Myocyte (in vitro differentiated cells): ENCODE measurements around the gene B9D2. TPM values are rescaled to one million over a fixed set of nuclear protein-coding genes. Genes with fewer than 3 reads are reported as not detected.
A peak's percentile ranks its signal among the peaks of the same experiment; 100 is the strongest.
"Not testable (repeated sequence)": the region's sequence is repeated elsewhere in the genome, so short reads cannot be mapped to it uniquely, and the experiment has no call there.

ENCODE experiments used
- DNase-seq: peaks from one replicate; pipeline ENCODE4 v3.0.0-alpha.2; 2012; ENCODE audit warnings: low read depth
- polyA plus RNA-seq: library from polyadenylated mRNA; unstranded; fragments of >200 nt; gene quantifications from one replicate; pipeline ENCODE4 v1.2.1, GENCODE V29; 2012; ENCODE audit warnings: missing spikeins
- total RNA-seq: library from RNA; depleted of rRNA; stranded (reverse); fragments of >200 nt; gene quantifications from 2 replicates; pipeline ENCODE4 v1.2.3, GENCODE V29; 2014

The B9D2 gene, protein sequence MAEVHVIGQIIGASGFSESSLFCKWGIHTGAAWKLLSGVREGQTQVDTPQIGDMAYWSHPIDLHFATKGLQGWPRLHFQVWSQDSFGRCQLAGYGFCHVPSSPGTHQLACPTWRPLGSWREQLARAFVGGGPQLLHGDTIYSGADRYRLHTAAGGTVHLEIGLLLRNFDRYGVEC
- 3.5 and 5.0 TPM in 2 replicates for total RNA-seq
- polyA plus RNA-seq: 6.6 TPM

DNA sequence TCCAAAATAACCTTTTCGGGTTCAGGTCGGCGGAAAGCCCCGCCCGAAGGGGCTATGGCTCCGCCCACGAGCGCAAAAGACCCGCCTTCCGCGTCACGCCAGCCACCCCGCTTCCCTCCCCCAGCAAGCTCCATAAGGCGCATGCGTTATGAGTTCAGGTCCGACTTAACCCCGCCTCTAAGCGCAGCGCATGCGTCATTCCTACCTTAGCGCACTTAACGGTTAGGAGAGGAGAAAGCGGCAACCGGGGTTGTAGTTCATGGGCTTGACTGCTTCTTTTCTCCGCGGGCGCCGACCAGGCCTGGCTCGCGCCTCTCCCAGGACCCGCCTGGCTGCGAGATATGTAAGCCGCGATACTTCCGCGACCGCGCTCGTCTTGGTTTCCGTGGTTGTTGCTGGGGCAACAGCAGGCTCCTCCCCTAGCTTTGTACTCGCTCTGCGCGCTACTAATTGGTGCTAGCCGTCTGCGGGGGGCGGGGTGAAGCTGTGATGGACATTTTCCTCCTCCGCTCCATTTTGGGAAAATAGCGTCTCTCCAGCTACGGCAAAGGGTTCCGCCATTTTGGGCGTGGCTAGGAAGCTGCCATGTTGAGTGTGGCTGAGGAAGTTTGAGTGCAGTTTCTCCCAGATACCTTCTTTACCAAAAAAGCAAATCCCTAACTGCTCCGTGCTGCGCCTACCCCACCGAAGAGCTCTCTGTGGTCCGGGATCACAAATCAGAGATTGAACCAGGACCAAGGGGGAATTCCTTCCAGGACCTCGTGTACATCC is at the start of gene B9D2:
TSS of gene B9D2 (minus strand) at position 397 of the 771 bp plus-strand sequence. CDS start 630 bp downstream, outside the sequence.
- DNase-seq: peak; percentile 99

DNA sequence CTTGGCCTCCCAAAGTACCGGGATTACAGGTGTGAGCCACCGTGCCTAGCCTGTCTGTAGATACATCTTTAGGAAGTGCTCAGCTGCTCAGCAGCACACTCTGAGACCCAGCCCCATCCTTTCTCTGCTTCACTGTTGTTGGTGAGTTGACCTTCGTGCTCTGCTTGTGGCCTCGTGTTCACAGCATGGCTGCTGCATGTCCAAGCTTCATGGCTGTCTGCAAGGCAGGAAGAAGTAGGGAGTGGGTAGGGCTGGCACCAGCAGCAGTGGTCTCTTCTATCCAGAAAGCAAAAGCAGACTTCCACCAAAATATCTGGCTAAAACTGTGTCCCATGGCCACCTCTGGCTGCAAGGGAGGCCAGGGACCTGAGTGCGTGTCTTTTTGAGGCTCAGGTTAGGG is 49.0 kb upstream of the B9D2 start:
- no peak for DNase-seq

DNA sequence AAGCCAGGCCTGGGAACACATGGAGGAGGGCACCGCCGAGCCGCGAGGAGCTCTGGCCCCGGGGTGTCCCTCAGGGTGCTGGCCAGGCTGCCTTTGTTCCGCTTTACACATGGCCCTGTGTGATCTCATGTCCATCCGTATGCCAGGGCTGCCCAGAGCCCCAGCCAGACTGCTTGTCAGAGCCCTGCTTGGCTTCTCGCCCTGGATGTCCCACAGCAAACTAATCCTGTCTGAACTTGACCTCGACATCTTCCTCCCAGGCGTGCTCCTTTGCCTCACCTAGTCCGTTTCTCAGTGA is 48.0 kb upstream of the B9D2 start:
- DNase-seq: no peak

GRCh38 chr19:41411100-41411967 is 47.4 kb upstream of the B9D2 start:
- DNase-seq: no peak

DNA sequence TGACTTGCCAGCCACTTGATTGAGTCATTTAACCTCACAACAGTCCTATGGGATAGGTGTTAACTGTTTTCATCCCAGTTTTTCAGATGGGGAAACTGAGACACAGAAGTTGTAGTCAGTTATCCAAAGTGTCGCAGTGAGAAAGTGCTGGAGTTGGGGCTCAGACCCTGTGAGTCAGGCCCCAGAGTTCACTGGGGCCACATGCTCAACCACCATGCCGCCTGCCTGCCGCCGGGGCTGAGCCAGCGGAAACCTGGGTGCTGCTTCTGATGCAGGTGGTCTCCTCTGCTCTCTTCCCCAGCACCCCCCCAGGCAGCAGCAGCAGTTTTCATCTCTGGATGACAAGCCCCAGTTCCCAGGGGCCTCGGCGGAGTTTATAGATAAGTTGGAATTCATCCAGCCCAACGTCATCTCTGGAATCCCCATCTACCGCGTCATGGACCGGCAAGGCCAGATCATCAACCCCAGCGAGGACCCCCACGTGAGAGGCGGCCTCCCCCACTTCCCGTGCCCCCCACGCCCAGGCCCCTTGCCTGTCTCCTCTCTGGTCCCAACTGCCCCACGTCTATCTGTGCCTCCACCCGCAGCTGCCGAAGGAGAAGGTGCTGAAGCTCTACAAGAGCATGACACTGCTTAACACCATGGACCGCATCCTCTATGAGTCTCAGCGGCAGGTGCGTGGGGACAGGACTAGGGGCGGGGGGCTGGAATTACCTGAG is 46.5 kb upstream of the B9D2 start:
- DNase-seq: no peak

GRCh38 chr19:41409288-41409687 is 45.3 kb upstream of the B9D2 start:
- DNase-seq: peak; percentile 45

- not testable (repeated sequence) for DNase-seq
These were observed 44.9 kb upstream of the B9D2 start for GRCh38 chr19:41408846-41409245.

DNA sequence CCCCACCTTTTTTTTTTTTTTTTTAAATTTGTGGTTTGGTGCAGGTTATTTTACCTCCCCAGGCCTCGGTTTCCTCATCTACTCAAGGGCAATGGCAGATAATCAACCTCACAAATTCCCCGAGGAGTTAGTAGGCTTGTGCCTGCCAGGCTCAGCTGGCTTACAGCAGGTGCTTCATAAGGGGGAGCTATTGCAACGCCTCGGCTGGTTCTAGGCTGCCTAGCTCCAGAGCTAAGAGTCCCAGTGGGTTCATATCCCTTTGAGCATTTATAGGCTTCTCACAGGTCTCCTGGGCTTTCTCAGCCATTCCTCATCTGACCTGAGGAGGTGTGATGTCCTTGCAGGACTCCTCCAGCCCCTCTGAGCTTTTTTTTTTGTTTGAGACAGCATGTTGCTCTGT is 44.3 kb upstream of the B9D2 start:
- no peak for DNase-seq

DNA sequence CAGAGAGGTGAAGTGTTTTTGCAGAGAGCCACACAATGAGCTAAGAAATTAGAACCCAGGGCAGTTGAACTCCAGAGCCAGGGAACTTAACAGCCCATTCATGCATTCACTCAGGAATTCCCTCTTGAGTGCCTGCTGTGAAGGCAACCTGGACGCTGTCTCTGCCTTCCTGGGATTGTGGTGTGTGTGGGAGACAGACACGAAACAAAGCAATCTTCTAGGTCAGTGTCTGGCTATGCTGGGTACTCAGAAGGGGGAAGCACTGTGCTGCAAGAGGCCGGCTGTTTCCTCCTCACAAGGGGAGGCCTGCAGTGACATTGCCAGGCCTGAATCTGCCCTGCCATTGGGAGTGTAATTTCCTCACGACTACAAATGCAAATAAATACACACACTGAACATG is 43.3 kb upstream of the B9D2 start:
- DNase-seq: no peak

DNA sequence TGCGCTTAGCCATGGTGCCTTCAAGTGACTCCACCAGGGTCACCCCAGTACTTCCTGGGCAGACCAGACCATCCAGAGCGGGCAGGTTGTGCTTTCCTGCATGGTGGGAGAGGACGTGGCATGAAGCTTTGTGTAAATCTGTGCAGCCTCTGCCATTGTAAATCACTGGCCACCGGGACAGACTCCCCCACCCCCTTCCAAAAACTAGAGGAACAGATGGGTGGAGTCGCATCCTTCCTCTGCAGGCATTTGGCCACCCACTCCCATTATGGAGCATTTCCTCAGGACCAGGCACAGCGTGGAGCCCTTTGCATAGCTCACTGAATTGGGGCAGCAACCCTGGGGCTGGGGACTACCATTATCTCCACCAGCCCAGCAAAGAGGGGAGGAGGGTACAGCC is 41.8 kb upstream of the B9D2 start:
- no peak for DNase-seq

DNA sequence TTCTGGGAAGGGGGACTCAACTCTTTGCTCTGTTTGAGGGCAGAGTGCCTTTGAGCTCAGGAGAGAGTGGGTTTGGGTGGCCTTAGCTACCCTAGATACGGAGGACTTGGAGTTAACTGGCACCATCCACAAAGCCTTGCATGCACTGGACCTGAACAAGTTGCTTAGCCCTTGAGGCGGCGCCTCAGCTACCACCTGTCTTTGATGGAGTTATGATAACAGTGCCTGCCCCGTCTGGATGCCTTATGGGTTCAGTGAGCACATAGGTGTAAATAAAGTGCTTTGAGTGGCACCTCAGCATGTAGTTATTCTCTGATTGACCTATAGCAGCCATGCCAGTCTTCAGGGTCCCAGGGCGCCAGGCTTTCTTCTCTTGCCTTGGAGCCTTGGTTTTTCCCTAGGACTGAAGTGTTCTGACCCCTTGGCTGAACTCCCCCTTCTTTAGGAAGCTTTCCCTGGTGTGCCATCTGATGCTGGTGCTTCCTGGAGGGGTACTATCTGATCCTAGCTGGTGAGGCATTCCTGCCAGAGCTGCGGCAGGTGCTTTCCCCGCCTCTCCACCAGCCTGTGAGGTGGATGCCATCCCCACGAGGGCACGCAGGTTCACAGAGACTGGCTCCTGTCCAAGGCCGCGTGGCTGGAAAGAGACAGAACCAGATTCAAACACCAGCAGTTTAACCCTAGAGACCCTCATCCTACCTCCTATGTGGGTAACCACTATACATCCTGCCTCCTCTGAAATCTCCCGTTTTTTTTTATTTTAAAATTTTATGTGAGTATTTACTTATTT is 39.4 kb upstream of the B9D2 start:
- DNase-seq: no peak

DNA sequence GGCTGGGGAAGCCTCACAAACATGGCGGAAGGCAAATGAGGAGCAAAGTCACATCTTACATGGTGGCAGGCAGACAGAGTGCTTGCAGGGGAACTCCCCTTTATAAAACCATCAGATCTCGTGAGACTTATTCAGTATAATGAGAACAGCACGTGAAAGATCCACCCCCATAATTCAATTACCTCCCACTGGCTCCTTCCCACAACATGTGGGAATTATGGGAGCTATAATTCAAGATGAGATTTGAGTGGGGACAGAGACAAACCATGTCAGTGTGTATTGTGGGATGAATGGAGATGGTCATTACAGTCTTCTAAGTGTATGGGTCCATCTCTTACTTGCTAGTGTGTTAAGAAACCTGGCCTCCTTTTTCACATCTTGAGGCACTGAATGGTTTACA is 38.1 kb upstream of the B9D2 start:
- no peak for DNase-seq

DNA sequence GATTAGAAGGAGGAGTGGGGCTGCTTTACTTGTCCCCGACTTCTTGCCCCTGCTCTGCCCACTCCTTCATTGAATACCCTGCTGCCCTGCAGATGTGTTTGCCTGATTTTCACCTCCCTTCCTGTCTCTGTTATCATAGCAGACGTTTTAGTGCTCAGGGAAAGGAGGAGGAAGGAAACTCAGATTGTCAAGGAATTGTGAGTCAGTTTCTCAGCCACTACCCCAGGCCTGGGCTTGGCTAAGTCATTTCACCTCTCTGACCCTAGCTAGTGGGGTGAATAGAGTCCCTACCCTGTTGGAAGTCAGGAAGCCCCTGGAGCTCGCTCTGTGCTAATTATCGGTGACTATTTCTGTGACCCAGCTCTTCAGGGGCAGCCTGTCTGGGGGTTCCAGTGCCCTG is 37.5 kb upstream of the B9D2 start:
- DNase-seq: no peak

DNA sequence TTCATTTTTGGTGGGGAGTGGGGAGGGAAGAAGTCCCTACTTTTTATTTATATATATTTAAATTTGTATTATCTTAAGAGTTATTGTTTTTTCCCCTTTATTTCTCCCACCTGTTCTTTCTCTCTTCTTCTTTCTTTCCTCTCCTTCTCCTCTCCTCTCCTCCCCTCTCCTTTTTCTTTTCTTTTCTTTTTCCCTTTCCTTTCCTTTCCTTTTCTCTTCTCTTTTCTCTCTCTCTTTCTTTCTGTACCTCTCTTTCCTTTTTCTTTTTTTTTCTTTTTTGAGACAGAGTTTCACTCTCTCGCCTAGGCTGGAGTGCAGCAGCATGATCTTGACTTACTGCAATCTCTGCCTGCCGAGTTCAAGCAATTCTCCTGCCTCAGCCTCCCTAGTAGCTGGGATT is 35.6 kb upstream of the B9D2 start:
- DNase-seq: no peak

GRCh38 chr19:41399091-41399490 is 35.1 kb upstream of the B9D2 start:
- no peak for DNase-seq

DNA sequence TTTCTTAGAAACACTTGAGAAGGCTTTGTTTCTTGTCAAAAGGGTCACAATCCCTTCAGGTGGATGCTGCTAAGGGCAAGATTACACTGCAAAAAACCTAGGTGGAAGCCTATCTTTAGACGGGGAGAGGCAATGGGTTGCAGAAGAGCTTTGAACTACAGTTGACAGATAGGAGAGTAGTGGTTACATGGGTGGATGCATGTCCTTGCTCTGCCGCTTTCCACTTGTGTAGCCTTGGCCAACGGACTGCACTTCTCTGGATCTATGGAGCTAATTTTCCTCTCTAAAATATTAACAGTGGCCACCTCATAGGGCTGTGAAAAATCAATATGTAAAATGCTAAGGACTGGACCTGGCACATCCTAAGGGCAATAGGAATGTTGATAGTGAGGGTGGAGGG is 34.6 kb upstream of the B9D2 start:
- DNase-seq: no peak

GRCh38 chr19:41398050-41398418 is 34.1 kb upstream of the B9D2 start:
- DNase-seq: no peak

DNA sequence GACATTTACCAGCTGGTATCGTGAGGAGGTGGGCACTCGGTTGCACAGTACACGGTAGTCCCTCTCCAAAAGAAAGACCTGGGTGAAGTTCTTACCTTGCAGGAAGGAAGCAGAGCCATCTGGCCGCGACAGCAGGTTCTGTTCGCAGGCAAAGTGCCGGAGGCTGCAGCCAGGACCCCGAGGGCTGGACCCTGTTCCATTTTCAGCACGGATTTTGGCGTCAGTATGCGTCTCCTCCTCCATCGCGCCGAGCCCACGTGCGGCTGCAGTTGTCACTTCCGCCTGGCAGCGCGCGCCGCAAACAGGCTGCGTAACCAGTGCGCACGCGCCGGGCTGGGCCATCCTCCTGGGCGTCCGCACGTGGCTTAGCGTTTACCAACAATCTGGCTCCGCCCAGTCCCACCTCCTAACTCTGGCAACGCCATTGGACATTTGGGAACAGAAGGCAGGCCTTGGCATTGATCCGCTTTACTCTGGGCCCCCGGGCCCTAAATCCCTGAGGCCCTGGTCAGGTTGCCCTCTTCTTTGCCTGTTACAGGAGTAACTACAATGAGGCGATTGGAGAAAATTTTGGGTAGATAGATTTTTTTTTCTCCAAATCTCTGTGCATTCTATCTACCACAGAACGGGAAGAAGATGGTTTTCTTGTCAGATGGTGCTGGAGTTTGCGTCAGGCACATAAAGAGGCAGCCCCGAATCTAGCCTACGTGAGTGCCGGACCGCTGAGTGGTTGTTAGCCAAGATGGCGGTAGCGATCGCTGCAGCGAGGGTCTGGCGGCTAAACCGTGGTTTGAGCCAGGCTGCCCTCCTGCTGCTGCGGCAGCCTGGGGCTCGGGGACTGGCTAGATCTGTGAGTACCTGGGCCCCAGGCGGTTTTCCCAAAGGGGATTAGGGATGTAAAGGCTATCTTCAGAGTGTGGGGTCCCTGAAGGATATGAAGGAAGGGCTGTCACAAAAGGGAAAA is 33.4 kb upstream of the B9D2 start, which contains the start of the genes BCKDHA and EXOSC5:
TSS of gene BCKDHA (plus strand) at position 733 of the 964 bp plus-strand sequence. CDS start at position 743, 10 bp downstream.
TSS of gene EXOSC5 (minus strand) at position 274 of the 964 bp plus-strand sequence. CDS start at position 243, 31 bp downstream.
- DNase-seq: peak; percentile 100

GRCh38 chr19:41395355-41395754 is 31.4 kb upstream of the B9D2 start:
- no peak for DNase-seq
